IMR-90 (cell line): Measurements from ENCODE around the gene PTPRN2. TPM values are rescaled to one million over a fixed set of nuclear protein-coding genes. Genes with fewer than 3 reads are reported as not detected.
"Not testable (repeated sequence)": the region's sequence is repeated elsewhere in the genome, so short reads cannot be mapped to it uniquely, and the experiment has no call there.

ENCODE experiments used
- ATAC-seq: fragments of 200-7000 bp; cut with Tn5 transposase; 2 replicates; pipeline ENCODE4 v1.9.1; 2020; ENCODE audit warnings: low read depth, mild to moderate bottlenecking, moderate library complexity
- BruUV-seq: library from RNA; stranded (reverse); fragments of 400-500 nt; replicated peaks from 2 replicates; lab custom pipeline; 2021; lab: Mats Ljungman, UMichigan
- CTCF ChIA-PET: fragments of 300-600 bp; formaldehyde crosslinking; extraction: SDS; loops from one replicate; lab custom pipeline; 2021; ENCODE audit warnings: antibody characterized with exemption; lab: Yijun Ruan, JAX
- POLR2A ChIA-PET: fragments of 300-600 bp; sonication (Branson Sonifier 250); formaldehyde crosslinking; loops from one replicate; lab custom pipeline; 2022; ENCODE audit warnings: antibody characterized with exemption; ENCODE audit not compliant: unreplicated experiment; lab: Charles Lee
- DNase-seq: peaks from one replicate; pipeline ENCODE4 v3.0.0; 2013
- H2AFZ ChIP-seq: replicated peaks from 2 replicates; pipeline ENCODE3; 2013; ENCODE audit warnings: low read length, mild to moderate bottlenecking; ENCODE audit not compliant: poor library complexity
- H2AK5ac ChIP-seq: 2 replicates; pipeline ENCODE4 v1.6.1; 2013; ENCODE audit warnings: low read depth, low read length, inconsistent platforms
- H2AK9ac ChIP-seq: replicated peaks from 2 replicates; pipeline ENCODE3; 2013; ENCODE audit warnings: mild to moderate bottlenecking, low read depth, low read length, moderate library complexity; ENCODE audit not compliant: poor library complexity
- H2BK120ac ChIP-seq: 2 replicates; pipeline ENCODE4 v1.6.1; 2013; ENCODE audit warnings: low read depth, low read length, inconsistent platforms
- H2BK15ac ChIP-seq: 3 replicates; pipeline ENCODE4 v1.6.1; 2013; ENCODE audit warnings: low read depth, low read length, inconsistent platforms
- H2BK20ac ChIP-seq: 2 replicates; pipeline ENCODE4 v1.6.1; 2013; ENCODE audit warnings: low read depth, mild to moderate bottlenecking, inconsistent platforms, low read length, moderate library complexity
- H2BK5ac ChIP-seq: 2 replicates; pipeline ENCODE4 v1.6.1; 2013; ENCODE audit warnings: mild to moderate bottlenecking, low read depth, low read length, inconsistent platforms; ENCODE audit not compliant: poor library complexity, severe bottlenecking
- H3K14ac ChIP-seq: replicated peaks from 2 replicates; pipeline ENCODE4 v1.6.1; 2013; ENCODE audit warnings: low read depth, low read length, inconsistent platforms
- H3K18ac ChIP-seq: 2 replicates; pipeline ENCODE4 v1.6.1; 2013; ENCODE audit warnings: low read depth, low read length, control low read depth
- H3K23ac ChIP-seq: 2 replicates; pipeline ENCODE4 v1.6.1; 2013; ENCODE audit warnings: low read depth, low read length, inconsistent platforms
- H3K27ac ChIP-seq: 2 replicates; pipeline ENCODE4 v1.5.1; 2013; ENCODE audit warnings: mild to moderate bottlenecking, control low read depth, low read length; ENCODE audit not compliant: insufficient read depth
- H3K27me3 ChIP-seq: 2 replicates; pipeline ENCODE4 v1.6.1; 2013; ENCODE audit warnings: low read length; ENCODE audit not compliant: control insufficient read depth, insufficient read depth
- H3K36me3 ChIP-seq: 2 replicates; pipeline ENCODE4 v1.6.1; 2013; ENCODE audit warnings: low read length, mixed read lengths; ENCODE audit not compliant: control insufficient read depth, insufficient read depth
- H3K4ac ChIP-seq: 2 replicates; pipeline ENCODE4 v1.6.1; 2013; ENCODE audit warnings: low read depth, low read length, inconsistent platforms
- H3K4me1 ChIP-seq: 2 replicates; pipeline ENCODE4 v1.6.1; 2013; ENCODE audit warnings: low read length, mixed read lengths; ENCODE audit not compliant: control insufficient read depth, insufficient read depth
- H3K4me2 ChIP-seq: 2 replicates; pipeline ENCODE4 v1.6.1; 2013; ENCODE audit warnings: low read depth, mild to moderate bottlenecking, control low read depth, low read length, moderate library complexity
- H3K4me3 ChIP-seq: 2 replicates; pipeline ENCODE4 v1.5.1; 2013; ENCODE audit warnings: low read depth, mild to moderate bottlenecking, control low read depth, low read length, moderate library complexity; ENCODE audit not compliant: insufficient read depth
- H3K56ac ChIP-seq: 2 replicates; pipeline ENCODE4 v1.6.1; 2013; ENCODE audit warnings: low read length, inconsistent platforms; ENCODE audit not compliant: insufficient read depth; ENCODE audit errors: extremely low read depth
- H3K79me1 ChIP-seq, 2 experiments: 2 replicates each; pipeline ENCODE4 v1.6.1; 2013; ENCODE audit warnings: low read length in 2 of 2, inconsistent platforms in 1 of 2, low read depth in 1 of 2
- H3K9ac ChIP-seq: 2 replicates; pipeline ENCODE4 v1.6.1; 2013; ENCODE audit warnings: low read depth, low read length, control low read depth
- H3K9me1 ChIP-seq: 2 replicates; pipeline ENCODE4 v1.6.1; 2013; ENCODE audit warnings: low read length, inconsistent platforms; ENCODE audit not compliant: insufficient read depth
- H3K9me3 ChIP-seq: 2 replicates; pipeline ENCODE4 v1.6.1; 2013; ENCODE audit warnings: low read length; ENCODE audit not compliant: control insufficient read depth, insufficient read depth
- H4K20me1 ChIP-seq: 2 replicates; pipeline ENCODE4 v1.6.1; 2013; ENCODE audit warnings: low read length, inconsistent platforms; ENCODE audit not compliant: insufficient read depth
- H4K5ac ChIP-seq: 2 replicates; pipeline ENCODE4 v1.6.1; 2013; ENCODE audit warnings: mild to moderate bottlenecking, low read depth, low read length, control low read depth
- H4K8ac ChIP-seq, 2 experiments: 2 replicates each; pipeline ENCODE4 v1.6.1; 2013; ENCODE audit warnings: low read depth in 2 of 2, low read length in 2 of 2, control low read depth in 1 of 2, inconsistent platforms in 1 of 2
- H4K91ac ChIP-seq: 2 replicates; pipeline ENCODE4 v1.6.1; 2013; ENCODE audit warnings: low read depth, low read length, inconsistent platforms; ENCODE audit not compliant: insufficient read depth
- WGBS, 2 experiments: methylation state at CpG; one replicate each; pipeline versions ENCODE4 v1.1.5 to v1.1.7; 2013; ENCODE audit warnings: missing lambda C conversion rate in 2 of 2; ENCODE audit not compliant: insufficient read length in 1 of 2; ENCODE audit errors: extremely low coverage in 2 of 2; 5-methylcytosine and 5-hydroxymethylcytosine counted together
- dilution Hi-C: fragments of 300-500 bp; cut with HindIII; formaldehyde crosslinking; loops from one replicate; pipeline ENCODE4 v1.14.3; 2018; ENCODE audit warnings: low sequenced_read_pairs; ENCODE audit not compliant: unreplicated experiment
- in situ Hi-C: fragments of 300-500 bp; cut with MboI; formaldehyde crosslinking; loops from 3 replicates; pipeline ENCODE4 v1.14.3; 2019; ENCODE audit warnings: low sequenced_read_pairs, inconsistent platforms, mixed read lengths
- intact Hi-C: fragments of 100-400 bp; cut with micrococcal nuclease; formaldehyde crosslinking; loops from 2 replicates; pipeline ENCODE4 v1.10.0; 2022
- polyA plus RNA-seq, 3 experiments: library from polyadenylated mRNA; depleted of rRNA; stranded (reverse); fragments of >200 nt; gene quantifications; 2 replicates each; pipeline ENCODE4 v1.2.3, GENCODE V29; 2012; ENCODE audit warnings: low replicate concordance in 1 of 3
- total RNA-seq: library from RNA; depleted of rRNA; stranded (reverse); fragments of >200 nt; gene quantifications from 2 replicates; pipeline ENCODE4 v1.2.3, GENCODE V29; 2012

Gene PTPRN2
- total and polyA plus RNA-seq, 2 of the 4 experiments (the other 2 are of a cell fraction), result 0.03 TPM; not detected in 1

DNA sequence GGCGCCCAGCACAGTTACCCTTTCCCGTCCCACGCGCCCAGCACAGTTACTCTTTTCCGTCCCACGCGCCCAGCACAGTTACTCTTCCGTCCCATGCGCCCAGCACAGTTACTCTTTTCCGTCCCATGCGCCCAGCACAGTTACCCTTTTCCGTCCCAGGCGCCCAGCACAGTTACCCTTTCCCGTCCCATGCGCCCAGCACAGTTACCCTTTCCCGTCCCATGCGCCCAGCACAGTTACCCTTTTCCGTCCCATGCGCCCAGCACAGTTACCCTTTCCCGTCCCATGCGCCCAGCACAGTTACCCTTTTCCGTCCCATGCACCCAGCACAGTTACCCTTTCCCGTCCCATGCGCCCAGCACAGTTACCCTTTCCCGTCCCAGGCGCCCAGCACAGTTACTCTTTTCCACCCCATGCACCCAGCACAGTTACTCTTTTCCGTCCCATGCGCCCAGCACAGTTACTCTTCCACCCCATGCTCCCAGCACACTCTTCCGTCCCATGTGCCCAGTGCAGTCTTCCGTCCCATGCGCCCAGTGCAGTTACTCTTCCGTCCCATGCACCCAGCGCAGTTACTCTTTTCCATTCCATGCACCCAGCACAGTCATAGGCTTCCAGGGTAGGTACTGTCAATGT, 853.7 kb downstream of the PTPRN2 start:
- 71% methylated on average over 5 of the region's 33 CpGs; no CpG with 5 or more reads in 1 of the 2 experiments for WGBS, 2 experiments
- H2AK9ac ChIP-seq, H2AK5ac ChIP-seq, H3K36me3 ChIP-seq, H3K4ac ChIP-seq, H3K27ac ChIP-seq, H3K4me3 ChIP-seq, DNase-seq, ATAC-seq, H4K20me1 ChIP-seq, dilution Hi-C loops, H4K91ac ChIP-seq, H2BK15ac ChIP-seq, H3K23ac ChIP-seq, H2BK120ac ChIP-seq, H3K56ac ChIP-seq, H2BK20ac ChIP-seq, H3K14ac ChIP-seq, H4K5ac ChIP-seq, H3K4me2 ChIP-seq, BruUV-seq, in situ Hi-C loops, H3K27me3 ChIP-seq, intact Hi-C loops, CTCF ChIA-PET, H4K8ac ChIP-seq, POLR2A ChIA-PET, H3K79me1 ChIP-seq, H3K18ac ChIP-seq, H3K4me1 ChIP-seq, H2AFZ ChIP-seq, H2BK5ac ChIP-seq, H3K9ac ChIP-seq, H3K9me1 ChIP-seq: not testable (repeated sequence)
- peaks cover 43% of the 10 kb centered on the region for H3K9me3 ChIP-seq
